GM18873 (cell line): Measurements from ENCODE around the gene SNX1.

Source experiments
- ATAC-seq: cut with Tn5 transposase; IDR thresholded peaks from one replicate; pipeline ENCODE4 v1.9.1; 2021; ENCODE audit warnings: mild to moderate bottlenecking, moderate library complexity, moderate number of reproducible peaks; ENCODE audit not compliant: unreplicated experiment, low FRiP score

Gene SNX1

GRCh38 chr15:64144192-64144564 lies 48.4 kb downstream of the SNX1 start:
- peak; percentile 24 for ATAC-seq

- peak; percentile 60 for ATAC-seq
Observed at GRCh38 chr15:64144565-64145281, 48.9 kb downstream of the SNX1 start.

GRCh38 chr15:64146041-64146440 lies 50.3 kb downstream of the SNX1 start:
- ATAC-seq: no peak

DNA sequence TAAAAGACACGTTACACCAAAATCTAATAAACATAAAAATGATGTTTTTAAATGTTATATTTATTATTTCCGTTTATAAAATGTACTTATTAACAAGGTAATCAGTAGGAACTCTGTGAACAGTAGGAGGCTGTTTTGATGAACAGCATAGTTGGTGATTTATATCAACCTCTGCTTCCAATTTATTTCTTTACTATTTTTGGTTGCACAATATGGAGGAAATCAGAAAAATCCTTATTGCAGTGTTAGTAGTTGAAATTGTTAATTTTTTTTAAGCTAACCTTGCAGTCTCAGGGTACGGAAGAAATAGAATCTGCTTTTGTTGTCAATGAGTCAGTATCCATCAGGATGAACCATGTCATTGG lies 50.7 kb downstream of the SNX1 start:
- no peak for ATAC-seq

DNA sequence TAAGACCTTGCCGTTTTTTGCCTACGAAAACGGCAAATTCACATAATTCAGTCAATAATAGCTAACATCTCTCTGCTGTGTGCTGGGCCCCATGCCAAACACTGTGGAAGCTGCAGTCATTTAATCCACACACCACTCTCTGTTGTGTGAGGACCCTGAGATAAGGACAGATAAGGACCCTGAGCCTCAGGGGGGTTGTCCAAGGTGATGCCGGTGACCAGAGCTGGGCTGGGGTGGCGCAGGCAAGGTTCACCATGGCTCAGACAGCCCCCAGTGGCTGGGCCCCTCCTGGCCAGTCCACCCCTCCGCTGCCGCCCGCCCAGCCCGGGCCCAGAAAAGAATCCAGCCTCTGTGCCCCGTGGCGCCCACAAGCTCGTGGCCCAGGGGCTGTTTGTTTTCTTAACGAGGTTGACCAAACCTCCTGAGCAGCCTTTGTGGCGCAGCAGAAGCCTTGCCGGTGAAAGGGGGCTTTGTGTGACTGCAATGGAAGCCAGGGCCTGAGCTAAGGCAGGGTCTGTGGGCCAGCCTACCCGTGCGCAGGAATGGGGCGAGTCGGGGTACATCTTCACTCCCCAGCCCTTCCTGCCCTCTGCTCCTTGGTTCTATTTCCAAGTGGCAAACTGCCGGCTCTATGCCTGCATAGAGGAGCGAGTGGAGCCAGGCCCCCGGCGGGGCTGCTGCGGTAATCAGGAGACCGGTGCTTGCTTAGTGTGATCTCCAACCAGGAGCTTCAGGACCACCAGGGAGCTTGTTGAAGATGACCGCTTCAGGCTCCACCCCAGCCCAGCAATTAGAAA lies 51.3 kb downstream of the SNX1 start:
- ATAC-seq: no peak

GRCh38 chr15:64148168-64148567 lies 52.4 kb downstream of the SNX1 start:
- no peak for ATAC-seq

DNA sequence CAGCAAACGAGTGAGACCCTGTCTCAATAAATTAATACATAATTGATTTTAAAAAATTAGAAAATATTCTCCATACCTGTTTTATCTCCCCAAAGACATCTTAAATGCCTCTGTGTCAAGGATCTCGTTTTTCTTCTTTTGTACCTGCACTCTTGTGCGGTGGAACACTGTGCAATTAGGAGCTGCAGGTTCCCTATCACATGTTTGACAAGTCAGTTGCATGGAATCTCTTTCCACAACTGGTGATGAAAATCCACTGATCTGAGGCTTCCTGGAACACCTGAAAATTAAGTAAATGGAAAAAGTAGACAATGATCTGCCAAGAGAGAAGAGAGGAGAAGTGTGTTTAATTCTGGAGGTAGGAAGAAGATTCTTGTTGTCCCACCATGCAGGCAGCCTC lies 52.8 kb downstream of the SNX1 start:
- ATAC-seq: no peak

GRCh38 chr15:64149424-64149823 lies 53.6 kb downstream of the SNX1 start:
- no peak for ATAC-seq

DNA sequence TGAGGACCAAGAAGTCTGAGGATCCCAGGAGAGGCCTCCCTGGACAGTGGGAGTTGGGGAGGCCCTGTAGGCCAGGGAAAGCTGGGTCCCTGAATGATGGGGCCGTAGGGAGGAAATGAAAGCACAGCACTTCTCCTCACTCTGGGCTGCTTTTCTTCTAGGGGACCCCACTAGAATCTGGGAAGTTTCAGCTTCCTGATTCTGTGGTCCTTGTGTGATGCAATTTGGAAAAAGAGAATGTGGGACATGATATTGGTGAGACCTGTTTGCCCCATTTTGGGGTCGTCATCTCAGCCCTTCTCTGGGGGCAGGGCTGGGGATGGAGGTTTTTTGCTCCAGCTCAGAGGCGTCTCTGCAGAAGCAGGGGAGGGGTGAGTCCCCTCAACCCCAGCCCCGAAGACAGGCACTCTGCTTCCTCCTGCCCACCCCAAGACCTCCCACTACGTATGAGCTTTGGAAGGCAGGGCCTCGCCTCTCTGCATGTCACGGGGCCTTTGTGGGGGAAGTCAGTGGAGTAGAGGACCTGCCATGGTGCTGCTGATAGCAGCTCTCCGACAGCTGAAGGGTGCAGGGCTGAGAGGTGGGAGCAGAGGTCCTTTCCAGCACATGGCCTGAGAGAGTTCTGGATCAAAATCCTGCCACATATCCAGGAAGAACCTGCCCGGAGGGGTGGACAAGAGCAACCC lies 54.3 kb downstream of the SNX1 start:
- ATAC-seq: no peak

DNA sequence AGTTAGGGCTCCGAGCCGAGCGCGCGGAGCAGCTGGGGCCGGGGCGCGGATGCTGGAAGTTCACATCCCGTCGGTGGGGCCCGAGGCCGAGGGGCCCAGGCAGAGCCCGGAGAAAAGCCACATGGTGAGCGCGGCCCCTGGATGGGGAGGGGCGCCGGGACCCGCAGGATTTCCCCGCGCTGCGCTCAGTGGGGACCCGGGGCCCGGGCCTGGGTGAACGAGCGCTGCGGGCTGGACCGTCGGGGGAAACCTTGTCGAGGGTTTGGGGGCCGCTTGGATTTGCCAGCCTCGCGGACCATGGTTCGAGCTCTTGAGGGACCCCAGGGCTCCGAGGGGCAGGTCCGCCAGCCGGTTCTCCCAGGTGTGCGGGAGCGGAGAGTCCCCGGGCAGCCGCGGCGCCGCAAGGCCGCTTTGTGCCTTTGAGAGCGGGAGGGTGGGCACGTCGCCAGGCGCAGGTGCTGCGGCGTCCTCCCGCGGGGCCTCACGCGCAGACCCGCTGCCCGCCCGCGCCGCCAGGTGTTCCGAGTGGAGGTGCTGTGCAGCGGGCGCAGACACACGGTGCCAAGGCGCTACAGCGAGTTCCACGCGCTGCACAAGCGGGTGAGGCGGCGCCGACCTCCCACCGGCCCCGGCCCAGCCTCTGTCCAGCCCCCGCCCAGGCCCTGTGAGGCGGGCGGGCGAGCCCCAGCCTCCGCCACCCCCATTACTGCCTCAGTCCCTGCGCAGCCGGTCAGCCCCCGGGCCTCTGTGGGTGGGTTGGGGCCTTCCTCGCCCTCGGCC lies 56.1 kb downstream of the SNX1 start, which contains the start of gene SNX22:
SNX22 (plus strand) TSS at position 5 of the 780 bp plus-strand sequence; CDS start at position 50, 45 bp downstream.
- ATAC-seq: no peak

- peak; percentile 17 for ATAC-seq
Observed at GRCh38 chr15:64152507-64153387, 57.0 kb downstream of the SNX1 start.

DNA sequence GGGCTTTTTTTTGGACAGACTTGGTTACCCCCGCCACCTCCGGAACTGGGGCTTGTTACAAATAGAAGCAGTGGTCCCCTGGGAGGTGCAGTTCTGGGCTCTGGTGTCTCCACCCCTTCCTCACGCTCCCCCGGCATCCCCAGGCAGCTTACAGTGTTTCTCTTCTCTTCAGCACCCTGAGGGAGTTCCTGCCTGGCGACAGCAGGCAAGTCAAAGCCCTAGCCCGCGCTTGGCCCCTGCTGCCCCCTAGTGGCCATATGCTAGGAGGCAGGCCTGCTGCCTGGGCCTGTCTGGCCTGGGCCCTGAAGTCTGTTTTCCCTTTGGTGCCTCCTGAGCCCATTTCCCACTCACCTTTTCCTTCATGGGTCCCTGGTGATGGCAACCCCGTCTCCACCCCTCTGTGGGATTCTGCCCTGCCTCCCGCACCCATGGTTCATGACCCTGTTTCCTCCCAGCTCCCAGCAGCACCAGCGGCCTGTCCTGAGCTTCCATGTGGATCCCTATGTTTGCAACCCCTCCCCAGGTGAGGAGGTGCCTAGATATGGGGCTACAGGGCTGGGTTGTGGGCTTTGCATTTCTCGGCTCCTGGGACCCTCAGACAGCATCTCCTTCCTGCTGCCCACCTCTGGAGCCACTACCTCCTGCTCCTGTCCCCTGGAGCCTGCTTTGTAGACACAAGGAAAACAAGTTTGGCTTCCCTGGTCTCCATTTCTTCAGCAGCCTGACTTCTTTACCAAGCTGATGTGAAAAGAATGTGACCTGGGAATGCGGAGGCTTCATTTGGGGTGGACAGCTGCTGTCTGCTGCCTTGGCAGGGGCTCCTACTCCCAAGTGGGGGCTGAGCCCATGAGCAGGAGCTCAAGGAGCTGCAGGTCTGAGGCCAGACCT lies 57.9 kb downstream of the SNX1 start:
- peak; percentile 45 for ATAC-seq

GRCh38 chr15:64155802-64156651 lies 60.2 kb downstream of the SNX1 start:
- no peak for ATAC-seq

DNA sequence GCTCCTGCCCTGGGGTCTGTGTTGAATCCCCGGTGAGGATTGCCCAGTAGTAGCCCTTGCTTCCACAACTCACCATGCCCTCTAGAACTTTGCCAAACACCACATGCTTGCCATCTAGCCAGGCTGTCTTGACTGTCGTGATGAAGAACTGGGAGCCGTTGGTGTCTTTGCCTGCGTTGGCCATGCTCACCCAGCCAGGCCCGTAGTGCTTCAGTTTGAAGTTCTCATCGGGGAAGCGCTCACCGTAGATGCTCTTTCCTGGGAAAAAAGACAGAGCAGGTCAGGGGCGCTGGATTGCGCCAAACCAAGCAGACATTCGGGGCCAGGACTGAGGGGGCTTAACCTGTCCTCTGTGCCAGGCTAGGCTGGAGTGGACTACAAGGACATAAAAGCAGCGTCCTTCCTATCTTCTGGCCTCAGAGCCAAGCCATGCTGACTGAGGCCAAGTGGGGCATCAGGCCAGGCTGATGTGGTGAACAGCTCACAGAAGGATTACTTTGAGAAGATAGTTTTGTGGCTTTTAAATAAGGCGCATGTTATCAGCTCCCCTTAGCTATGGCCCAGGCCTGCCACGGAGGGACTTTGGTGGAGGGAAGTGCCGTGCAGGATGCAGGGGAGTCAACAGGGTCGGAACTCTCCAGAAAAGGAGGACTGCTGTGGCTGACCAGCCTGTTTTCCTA lies 61.0 kb downstream of the SNX1 start:
- no peak for ATAC-seq

DNA sequence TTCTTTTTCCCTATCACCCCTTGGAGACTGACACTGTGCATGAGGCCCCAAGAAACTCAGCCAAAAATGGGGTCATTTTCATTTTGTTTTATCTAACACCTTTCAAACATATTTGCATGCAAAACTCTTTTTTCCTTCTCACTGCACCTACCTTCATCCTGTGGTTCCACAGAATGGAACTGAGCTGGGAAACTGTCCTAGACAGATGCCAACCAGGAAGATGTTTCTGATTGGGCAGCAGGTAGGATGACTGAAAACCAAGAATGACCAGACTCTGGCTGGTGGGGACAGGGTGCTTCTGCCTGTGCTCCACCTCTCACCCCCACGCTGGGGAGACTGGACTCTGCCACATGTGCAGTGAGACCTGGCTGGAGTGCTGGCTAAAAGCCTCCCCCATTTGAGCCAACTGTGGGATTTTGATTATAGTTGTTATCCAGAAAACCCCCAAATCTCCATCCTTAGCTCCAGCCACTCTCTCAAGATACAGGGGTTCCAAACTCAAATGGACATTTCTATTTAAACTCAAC lies 61.9 kb downstream of the SNX1 start:
- ATAC-seq: no peak

DNA sequence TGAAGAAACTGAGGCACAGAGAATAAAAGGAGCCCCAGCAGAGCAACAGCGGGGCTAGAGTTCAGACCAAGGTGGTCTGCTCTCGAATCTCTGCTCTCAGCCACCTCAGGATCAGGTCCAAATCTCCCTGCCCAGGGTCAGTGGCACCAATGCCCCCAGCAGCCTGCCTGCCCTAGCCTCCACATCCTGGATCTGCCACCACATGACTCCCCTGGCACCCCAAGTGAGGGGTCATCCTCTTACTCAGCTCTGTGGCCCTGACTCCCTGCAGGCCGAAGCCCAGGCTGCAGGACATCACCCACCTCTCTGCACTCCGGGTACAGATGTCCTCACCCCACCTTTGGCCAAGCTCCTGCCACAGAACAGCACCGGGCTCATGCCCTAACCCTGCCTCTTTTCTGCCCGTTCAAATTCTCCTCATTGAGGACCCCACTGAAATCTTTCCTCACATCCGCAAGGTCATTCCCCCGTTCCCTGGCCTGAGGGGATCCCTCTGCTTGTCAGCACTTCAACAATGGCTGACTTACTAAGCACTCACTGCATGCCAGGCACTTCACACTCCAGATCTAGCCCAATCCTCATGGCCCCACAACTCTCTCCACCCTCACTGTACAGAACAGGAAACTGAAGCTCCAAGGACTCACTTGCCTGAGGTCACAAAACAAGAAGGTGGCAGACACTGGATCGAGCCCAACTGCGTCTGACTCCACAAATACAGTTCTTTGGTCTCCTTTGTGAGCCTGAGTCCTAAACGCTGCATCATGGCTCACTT lies 62.8 kb downstream of the SNX1 start:
- no peak for ATAC-seq
